Astrocyte (in vitro differentiated cells and primary cell): ENCODE data around the gene STX3.
"Not testable (repeated sequence)": the region's sequence is repeated elsewhere in the genome, so short reads cannot be mapped to it uniquely, and the experiment has no call there.

Experiments
- CTCF ChIP-seq: IDR thresholded peaks from 2 replicates; pipeline ENCODE4 v1.5.1; 2011; ENCODE audit warnings: low read depth, mild to moderate bottlenecking, inconsistent platforms, low read length, moderate library complexity; ENCODE audit not compliant: insufficient read depth
- EZH2 ChIP-seq: IDR thresholded peaks from 2 replicates; pipeline ENCODE4 v1.6.1; 2012; ENCODE audit warnings: mild to moderate bottlenecking, low read length, inconsistent platforms; ENCODE audit not compliant: insufficient read depth

DNA sequence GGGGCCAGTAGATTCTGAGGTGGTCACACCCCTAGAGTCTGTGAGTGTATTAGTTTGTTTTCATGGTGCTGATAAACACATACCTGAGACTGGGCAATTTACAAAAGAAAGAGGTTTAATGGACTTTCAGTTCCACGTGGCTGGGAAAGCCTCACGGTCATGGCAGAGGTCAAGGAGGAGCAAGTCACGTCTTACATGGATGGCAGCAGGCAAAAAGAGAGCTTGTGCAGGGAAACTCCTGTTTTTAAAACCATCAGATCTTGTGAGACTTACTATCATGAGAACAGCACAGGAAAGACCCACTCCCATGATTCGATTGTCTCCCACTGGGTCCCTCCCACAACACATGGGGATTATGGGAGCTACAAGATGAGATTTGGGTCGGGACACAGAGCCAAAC, 29.3 kb downstream of the STX3 start:
- TF ChIP-seq CTCF, EZH2: not testable (repeated sequence)
